ENCODE results near the gene FLII.

The FLII gene

GRCh38 chr17:18260332-18261145 lies 2.0 kb upstream of the FLII start, which contains the start of gene MIEF2:
Gene MIEF2, plus strand, starts transcription at chr17:18260662. Its CDS starts 2,059 bp downstream, at chr17:18262721.
- peak within 1 kb of the TSS; percentile 84 for H3K4me3 ChIP-seq (ENCODE audit: low read length)
- TF ChIP-seq, protein P1, sequence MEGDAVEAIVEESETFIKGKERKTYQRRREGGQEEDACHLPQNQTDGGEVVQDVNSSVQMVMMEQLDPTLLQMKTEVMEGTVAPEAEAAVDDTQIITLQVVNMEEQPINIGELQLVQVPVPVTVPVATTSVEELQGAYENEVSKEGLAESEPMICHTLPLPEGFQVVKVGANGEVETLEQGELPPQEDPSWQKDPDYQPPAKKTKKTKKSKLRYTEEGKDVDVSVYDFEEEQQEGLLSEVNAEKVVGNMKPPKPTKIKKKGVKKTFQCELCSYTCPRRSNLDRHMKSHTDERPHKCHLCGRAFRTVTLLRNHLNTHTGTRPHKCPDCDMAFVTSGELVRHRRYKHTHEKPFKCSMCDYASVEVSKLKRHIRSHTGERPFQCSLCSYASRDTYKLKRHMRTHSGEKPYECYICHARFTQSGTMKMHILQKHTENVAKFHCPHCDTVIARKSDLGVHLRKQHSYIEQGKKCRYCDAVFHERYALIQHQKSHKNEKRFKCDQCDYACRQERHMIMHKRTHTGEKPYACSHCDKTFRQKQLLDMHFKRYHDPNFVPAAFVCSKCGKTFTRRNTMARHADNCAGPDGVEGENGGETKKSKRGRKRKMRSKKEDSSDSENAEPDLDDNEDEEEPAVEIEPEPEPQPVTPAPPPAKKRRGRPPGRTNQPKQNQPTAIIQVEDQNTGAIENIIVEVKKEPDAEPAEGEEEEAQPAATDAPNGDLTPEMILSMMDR (conservative IDR thresholded peaks at IDR 0.05; ENCODE audit: low read length): no peak
- peak; percentile 93 for DNase-seq (ENCODE audit: low read depth)

DNA sequence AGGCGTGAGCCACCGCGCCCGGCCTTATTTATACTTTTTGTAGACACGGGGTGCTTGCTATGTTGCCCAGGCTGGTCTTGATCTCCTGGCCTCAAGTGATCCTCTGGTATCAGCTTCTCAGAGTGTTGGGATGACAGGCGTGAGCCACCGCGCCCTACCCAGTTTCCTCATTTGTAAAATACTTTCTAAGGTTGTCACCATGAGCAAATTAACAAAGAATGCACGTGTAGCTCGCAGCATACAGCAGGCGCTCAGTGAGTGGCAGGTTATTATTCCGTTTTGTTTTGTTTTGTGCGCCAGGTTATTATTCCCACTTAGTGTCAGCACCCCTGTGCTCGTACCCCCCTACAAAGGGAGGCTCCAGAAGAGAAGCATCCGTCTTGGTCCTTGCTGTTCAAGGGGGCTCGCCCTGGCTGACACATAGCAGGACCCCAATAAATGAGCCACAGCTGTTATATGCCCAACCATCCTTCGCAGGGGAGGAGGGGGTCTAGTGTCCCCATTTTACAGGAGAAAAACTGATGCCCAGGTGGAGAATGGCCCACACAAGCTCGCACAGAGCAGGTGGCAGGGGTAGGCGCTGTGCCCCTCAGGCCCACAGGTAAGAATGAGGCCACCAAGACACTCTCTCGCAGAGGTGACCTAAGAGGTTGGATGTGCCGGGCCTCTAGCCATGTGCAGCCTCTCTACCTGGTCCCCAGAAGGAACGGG lies 1.2 kb upstream of the FLII start:
- H3K4me3 ChIP-seq (ENCODE audit: low read length): peak overlapping the region; percentile 84
- TF ChIP-seq, protein P1 (conservative IDR thresholded peaks at IDR 0.05; ENCODE audit: low read length): no peak
- DNase-seq (ENCODE audit: low read depth): peak; percentile 55

- DNase-seq (ENCODE audit: low read depth): peak; percentile 69
- peak overlapping the region; percentile 95 for H3K4me3 ChIP-seq (ENCODE audit: low read length)
- TF ChIP-seq, protein P1 (conservative IDR thresholded peaks at IDR 0.05; ENCODE audit: low read length): no peak
Measured at GRCh38 chr17:18257982-18258355, 569 bp downstream of the FLII start.

- H3K4me3 ChIP-seq (ENCODE audit: low read length): peak overlapping the region; percentile 95
- DNase-seq (ENCODE audit: low read depth): no peak
- TF ChIP-seq, protein P1 (conservative IDR thresholded peaks at IDR 0.05; ENCODE audit: low read length): no peak
Measured at GRCh38 chr17:18257268-18257981, 1.1 kb downstream of the FLII start.

DNA sequence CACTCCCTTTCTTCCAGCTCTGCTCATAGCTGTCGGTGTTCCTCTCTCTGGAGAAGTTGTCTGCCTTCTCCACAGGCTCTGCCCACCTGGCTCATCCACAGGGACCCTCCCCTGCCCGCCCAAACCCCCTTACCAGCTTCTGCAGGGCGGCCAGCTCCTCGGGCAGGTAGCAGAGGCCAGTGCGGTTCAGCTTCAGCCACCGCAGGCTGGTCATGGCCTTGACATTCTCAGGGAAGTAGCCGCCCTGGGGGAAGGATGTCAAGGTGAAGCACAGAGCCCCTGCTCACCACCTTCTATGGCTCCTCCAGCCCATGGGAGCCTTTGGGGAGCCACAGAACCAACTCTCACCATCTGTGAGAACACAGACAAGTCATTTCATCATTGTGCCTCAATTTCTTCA lies 1.8 kb downstream of the FLII start:
- DNase-seq (ENCODE audit: low read depth): no peak
- peak overlapping the region; percentile 95 for H3K4me3 ChIP-seq (ENCODE audit: low read length)
- TF ChIP-seq, protein P1 (conservative IDR thresholded peaks at IDR 0.05; ENCODE audit: low read length): no peak

DNA sequence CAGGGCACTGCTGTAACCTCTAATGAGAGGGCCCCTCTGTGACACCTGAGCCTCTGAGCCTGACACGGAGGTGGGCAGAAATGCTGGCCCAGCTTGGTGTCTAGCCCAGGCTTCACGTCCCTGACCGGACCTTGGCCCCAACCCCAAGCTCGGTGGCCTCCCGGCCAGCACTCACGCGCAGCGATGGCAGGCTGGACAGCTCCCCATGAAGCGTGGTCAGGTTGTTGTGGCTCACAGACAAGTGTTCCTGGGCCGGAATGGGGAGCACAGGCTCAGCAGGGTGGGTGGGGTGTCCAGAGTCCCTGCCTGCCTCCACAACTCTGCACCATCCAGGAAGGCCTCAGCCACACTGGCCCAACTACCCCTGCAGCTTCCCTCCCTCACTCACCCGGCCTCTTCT lies 2.2 kb downstream of the FLII start:
- no peak for DNase-seq (ENCODE audit: low read depth)
- no peak overlapping the region for H3K4me3 ChIP-seq (ENCODE audit: low read length)

More for the DNA sequence above, 2.2 kb downstream of the FLII start:
- TF ChIP-seq, protein P1 (conservative IDR thresholded peaks at IDR 0.05; ENCODE audit: low read length): no peak
